ENCODE results near the gene GALK2. TPM values are rescaled to one million over a fixed set of nuclear protein-coding genes. Genes with fewer than 3 reads are reported as not detected.

GALK2 gene
- total and polyA plus RNA-seq, 7 donors: 14.7 to 36.0 (median 16.3) TPM

DNA sequence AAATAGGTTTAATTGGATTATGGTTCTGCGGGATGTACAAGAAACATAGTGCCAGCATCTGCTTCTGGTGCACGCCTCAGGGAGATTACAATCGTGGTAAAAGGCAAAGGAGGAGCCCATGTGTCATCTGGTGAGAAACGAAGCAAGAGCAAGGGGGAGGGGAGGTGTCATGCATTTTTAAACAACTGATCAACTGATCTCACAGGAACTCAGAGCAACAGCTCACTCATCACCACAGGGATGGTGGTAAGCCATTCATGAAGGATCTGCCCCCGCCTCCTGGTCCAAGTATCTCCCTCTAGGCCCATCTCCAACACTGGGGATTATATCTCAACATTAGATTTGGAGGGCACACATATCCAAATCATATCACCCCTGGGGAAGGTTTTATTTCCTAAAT lies 210.9 kb downstream of the GALK2 start:
- no peak overlapping the region for H3K27ac ChIP-seq
- no peak for ATAC-seq
- intact Hi-C loops (cut with DNase I): no loop called here
- H3K36me3 ChIP-seq (ENCODE audit: insufficient read depth in 1 of 2, low read depth in 1 of 2): no peaks in the 10 kb centered on the region
- H3K4me3 ChIP-seq: no peak overlapping the region
- no peak for DNase-seq
- TF ChIP-seq, protein P1, sequence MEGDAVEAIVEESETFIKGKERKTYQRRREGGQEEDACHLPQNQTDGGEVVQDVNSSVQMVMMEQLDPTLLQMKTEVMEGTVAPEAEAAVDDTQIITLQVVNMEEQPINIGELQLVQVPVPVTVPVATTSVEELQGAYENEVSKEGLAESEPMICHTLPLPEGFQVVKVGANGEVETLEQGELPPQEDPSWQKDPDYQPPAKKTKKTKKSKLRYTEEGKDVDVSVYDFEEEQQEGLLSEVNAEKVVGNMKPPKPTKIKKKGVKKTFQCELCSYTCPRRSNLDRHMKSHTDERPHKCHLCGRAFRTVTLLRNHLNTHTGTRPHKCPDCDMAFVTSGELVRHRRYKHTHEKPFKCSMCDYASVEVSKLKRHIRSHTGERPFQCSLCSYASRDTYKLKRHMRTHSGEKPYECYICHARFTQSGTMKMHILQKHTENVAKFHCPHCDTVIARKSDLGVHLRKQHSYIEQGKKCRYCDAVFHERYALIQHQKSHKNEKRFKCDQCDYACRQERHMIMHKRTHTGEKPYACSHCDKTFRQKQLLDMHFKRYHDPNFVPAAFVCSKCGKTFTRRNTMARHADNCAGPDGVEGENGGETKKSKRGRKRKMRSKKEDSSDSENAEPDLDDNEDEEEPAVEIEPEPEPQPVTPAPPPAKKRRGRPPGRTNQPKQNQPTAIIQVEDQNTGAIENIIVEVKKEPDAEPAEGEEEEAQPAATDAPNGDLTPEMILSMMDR (IDR thresholded peaks at IDR 0.05): no peak
- H3K27me3 ChIP-seq (ENCODE audit: insufficient read depth in 3 of 3, low read length in 2 of 3): no peaks in the 10 kb centered on the region
- no peaks in the 10 kb centered on the region for H3K9me3 ChIP-seq
- 82 to 84% (median 84%) methylated on average over 5 of the region's 5 CpGs for WGBS, 3 donors
- H3K4me1 ChIP-seq: no peaks in the 10 kb centered on the region

Other genes starting within 250 kb of the GALK2 start
- gene SHC4, start 206.3 kb upstream of the GALK2 start, total RNA-seq: 1 to 10 TPM in 1 of 4 donors, under 1 TPM in 2, not detected in 1; 0.14 to 1.0 (median 0.49) TPM
- gene SHC4, start 206.3 kb upstream of the GALK2 start, polyA plus RNA-seq: under 1 TPM; 0.10 to 0.36 (median 0.14) TPM
- gene SECISBP2L, start 123.8 kb upstream of the GALK2 start, total RNA-seq: 10 to 100 TPM; 22.0 to 31.9 (median 29.4) TPM
- 10 to 100 TPM in 1 of 3 donors, 1 to 10 TPM in 2; 4.5 to 15.3 (median 4.8) TPM for gene SECISBP2L, start 123.8 kb upstream of the GALK2 start, polyA plus RNA-seq
- 100 to 1,000 TPM; 109 to 160 (median 137) TPM for gene COPS2, start 14.6 kb upstream of the GALK2 start, total RNA-seq
- gene COPS2, start 14.6 kb upstream of the GALK2 start, polyA plus RNA-seq: 100 to 1,000 TPM in 1 of 3 donors, 10 to 100 TPM in 2; 95.6 to 243 (median 99.1) TPM